ENCODE measurements around the gene DLX1.

DLX1 gene

GRCh38 chr2:172095905-172096625 is 10.8 kb downstream of the DLX1 start:
- TF ChIP-seq CTCF (IDR thresholded peaks at IDR 0.05; ENCODE audit: insufficient read depth, low read depth, low read length, missing control alignments), result peak; percentile 20
- H3K4me3 ChIP-seq (ENCODE audit: low read depth, low read length), result peak overlapping the region; percentile 69
- no peak for DNase-seq (ENCODE audit: low read depth)

GRCh38 chr2:172096626-172097547 is 11.6 kb downstream of the DLX1 start:
- no peak for DNase-seq (ENCODE audit: low read depth)
- H3K4me3 ChIP-seq (ENCODE audit: low read depth, low read length), result no peak overlapping the region
- TF ChIP-seq CTCF (IDR thresholded peaks at IDR 0.05; ENCODE audit: insufficient read depth, low read depth, low read length, missing control alignments), result no peak

- no peak for TF ChIP-seq CTCF (IDR thresholded peaks at IDR 0.05; ENCODE audit: insufficient read depth, low read depth, low read length, missing control alignments)
- H3K4me3 ChIP-seq (ENCODE audit: low read depth, low read length), result no peak overlapping the region
- no peak for DNase-seq (ENCODE audit: low read depth)
These were observed 12.3 kb downstream of the DLX1 start for GRCh38 chr2:172097557-172098131.

GRCh38 chr2:172098287-172098649 is 13.0 kb downstream of the DLX1 start:
- no peak for DNase-seq (ENCODE audit: low read depth)
- no peak for TF ChIP-seq CTCF (IDR thresholded peaks at IDR 0.05; ENCODE audit: insufficient read depth, low read depth, low read length, missing control alignments)
- no peak overlapping the region for H3K4me3 ChIP-seq (ENCODE audit: low read depth, low read length)

- peak; percentile 38 for DNase-seq (ENCODE audit: low read depth)
- H3K4me3 ChIP-seq (ENCODE audit: low read depth, low read length), result peak overlapping the region; percentile 25; the same call in 1 of the 2 replicates
- TF ChIP-seq CTCF (IDR thresholded peaks at IDR 0.05; ENCODE audit: insufficient read depth, low read depth, low read length, missing control alignments), result no peak
These were observed 13.6 kb downstream of the DLX1 start for GRCh38 chr2:172098650-172099471.

GRCh38 chr2:172099472-172100079 is 14.3 kb downstream of the DLX1 start:
- no peak for TF ChIP-seq CTCF (IDR thresholded peaks at IDR 0.05; ENCODE audit: insufficient read depth, low read depth, low read length, missing control alignments)
- peak overlapping the region; percentile 25; the same call in 1 of the 2 replicates for H3K4me3 ChIP-seq (ENCODE audit: low read depth, low read length)
- no peak for DNase-seq (ENCODE audit: low read depth)

All from GM12865 (cell line).